Stomach (tissue), 4 donors: ENCODE results near the gene DAB1.

Source experiments
- EP300 ChIP-seq: sonication (generic); formaldehyde crosslinking; IDR thresholded peaks from one replicate; pipeline ENCODE4 v1.6.1; 2017; ENCODE audit warnings: antibody characterized with exemption
- POLR2A ChIP-seq, 4 donors: fragments of 450-650 bp; IDR thresholded peaks; one replicate each; pipeline ENCODE4 v1.6.1; 2016; ENCODE audit warnings: antibody characterized with exemption in 4 of 4, control low read depth in 2 of 4, mild to moderate bottlenecking in 1 of 4, moderate library complexity in 1 of 4
- POLR2AphosphoS5 ChIP-seq, 3 donors: sonication (generic); formaldehyde crosslinking; IDR thresholded peaks; one replicate each; pipeline ENCODE4 v1.6.1; 2016; ENCODE audit warnings: antibody characterized with exemption in 3 of 3
- TF ChIP-seq, protein P1 (sequence below), 7 experiments: fragments of 450-650 bp in 4 of 7; fragments of 200-600 bp in 3 of 7; sonication (generic) in 3 of 7; IDR thresholded peaks; one replicate each; pipeline ENCODE4 v1.5.1; 2016 to 2019; ENCODE audit warnings: antibody characterized with exemption in 7 of 7, control low read depth in 2 of 7, mild to moderate bottlenecking in 1 of 7

DNA sequence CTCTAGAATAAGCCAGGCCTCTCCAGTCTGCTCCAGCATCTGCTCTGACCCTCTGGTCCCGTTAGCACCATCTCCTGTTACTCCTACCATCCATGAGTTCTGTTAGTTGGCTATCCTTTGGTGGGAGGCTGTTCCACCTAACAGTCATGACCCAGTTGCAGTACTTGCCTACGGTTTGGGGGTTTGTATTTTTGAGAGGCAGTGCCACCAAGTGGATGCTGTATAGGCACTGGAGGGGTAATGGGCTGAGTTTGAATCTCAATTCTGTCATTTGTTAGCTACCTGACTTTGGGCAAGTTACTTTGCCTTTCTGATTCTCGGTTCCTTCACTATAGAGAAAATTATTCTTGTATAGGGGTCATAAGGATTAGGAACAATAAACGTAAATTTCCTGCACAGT lies 445.9 kb downstream of the DAB1 start:
- TF ChIP-seq, protein P1, sequence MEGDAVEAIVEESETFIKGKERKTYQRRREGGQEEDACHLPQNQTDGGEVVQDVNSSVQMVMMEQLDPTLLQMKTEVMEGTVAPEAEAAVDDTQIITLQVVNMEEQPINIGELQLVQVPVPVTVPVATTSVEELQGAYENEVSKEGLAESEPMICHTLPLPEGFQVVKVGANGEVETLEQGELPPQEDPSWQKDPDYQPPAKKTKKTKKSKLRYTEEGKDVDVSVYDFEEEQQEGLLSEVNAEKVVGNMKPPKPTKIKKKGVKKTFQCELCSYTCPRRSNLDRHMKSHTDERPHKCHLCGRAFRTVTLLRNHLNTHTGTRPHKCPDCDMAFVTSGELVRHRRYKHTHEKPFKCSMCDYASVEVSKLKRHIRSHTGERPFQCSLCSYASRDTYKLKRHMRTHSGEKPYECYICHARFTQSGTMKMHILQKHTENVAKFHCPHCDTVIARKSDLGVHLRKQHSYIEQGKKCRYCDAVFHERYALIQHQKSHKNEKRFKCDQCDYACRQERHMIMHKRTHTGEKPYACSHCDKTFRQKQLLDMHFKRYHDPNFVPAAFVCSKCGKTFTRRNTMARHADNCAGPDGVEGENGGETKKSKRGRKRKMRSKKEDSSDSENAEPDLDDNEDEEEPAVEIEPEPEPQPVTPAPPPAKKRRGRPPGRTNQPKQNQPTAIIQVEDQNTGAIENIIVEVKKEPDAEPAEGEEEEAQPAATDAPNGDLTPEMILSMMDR (IDR thresholded peaks at IDR 0.05) = no peak
- TF ChIP-seq POLR2A (IDR thresholded peaks at IDR 0.05) (no peak), POLR2AphosphoS5 (IDR thresholded peaks at IDR 0.05) (no peak), EP300 (no peak)
